Cardiac muscle cell (in vitro differentiated cells and primary cell): ENCODE data around the gene MYL10. TPM values are rescaled to one million over a fixed set of nuclear protein-coding genes. Genes with fewer than 3 reads are reported as not detected.

Experiments used
- DNase-seq, 2 donors: peaks; one replicate each; pipeline versions ENCODE4 v3.0.0 to v3.0.0-alpha.2; 2010 to 2017; ENCODE audit warnings: low read depth in 1 of 2, low spot score in 1 of 2
- H3K27ac ChIP-seq: fragments of 200-600 bp; sonication (generic); 2 replicates; pipeline ENCODE4 v1.5.1; 2016
- H3K27me3 ChIP-seq: fragments of 200-600 bp; sonication (generic); 2 replicates; pipeline ENCODE4 v1.6.0; 2016; ENCODE audit warnings: control low read depth
- H3K36me3 ChIP-seq: fragments of 200-600 bp; sonication (generic); 2 replicates; pipeline ENCODE4 v1.5.1; 2016; ENCODE audit warnings: control low read depth
- H3K4me1 ChIP-seq: fragments of 200-600 bp; sonication (generic); 2 replicates; pipeline ENCODE4 v1.8.1; 2017; ENCODE audit warnings: low read depth, mild to moderate bottlenecking, mixed run types
- H3K4me3 ChIP-seq: fragments of 200-600 bp; sonication (generic); 2 replicates; pipeline ENCODE4 v1.5.1; 2016; ENCODE audit warnings: mild to moderate bottlenecking
- H3K9me3 ChIP-seq: fragments of 200-600 bp; sonication (generic); 2 replicates; pipeline ENCODE4 v1.5.1; 2017; ENCODE audit warnings: low read depth, mild to moderate bottlenecking, control low read depth
- CTCF ChIP-seq: IDR thresholded peaks from 2 replicates; pipeline ENCODE4 v1.5.1; 2012; ENCODE audit warnings: low read depth, mild to moderate bottlenecking, low read length
- polyA plus RNA-seq: library from polyadenylated mRNA; unstranded; fragments of >200 nt; fragmentation: Nextera tagmentation; extraction: Ambion mirVana; gene quantifications from 2 replicates; pipeline ENCODE4 v1.2.1, GENCODE V29; 2016
- total RNA-seq: library from RNA; depleted of rRNA; stranded (reverse); fragments of >200 nt; gene quantifications from 2 replicates; pipeline ENCODE4 v1.2.3, GENCODE V29; 2016

The MYL10 gene
- total and polyA plus RNA-seq, 2 experiments from 2014 or later = not detected

DNA sequence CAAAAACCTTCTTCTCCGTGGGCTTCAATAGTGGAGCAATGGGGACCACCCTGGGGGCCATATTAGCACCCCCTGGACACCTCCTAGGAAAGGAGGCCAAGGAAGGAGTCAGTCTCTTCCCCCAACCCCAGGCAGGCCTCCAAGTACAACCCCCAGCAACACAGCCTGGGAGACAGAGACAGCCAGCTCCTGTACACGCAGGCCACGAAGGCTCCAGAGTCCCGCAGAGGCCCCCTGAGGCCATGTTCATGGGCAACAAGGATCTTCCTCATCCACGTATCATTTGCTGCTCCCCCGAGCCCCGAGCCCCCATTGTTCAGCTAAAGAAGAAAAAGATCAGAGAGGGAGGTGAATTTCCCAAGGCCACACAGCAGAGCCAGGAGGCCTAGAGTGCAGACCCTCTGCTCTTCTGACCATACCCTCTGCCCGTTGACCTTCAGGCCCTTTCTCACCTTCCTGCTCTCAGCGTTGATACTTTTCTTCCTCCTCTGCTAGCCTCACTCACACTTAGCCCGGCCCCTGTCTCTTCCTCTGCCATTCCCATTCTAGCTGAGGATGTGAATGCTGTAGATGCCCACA, 35.9 kb upstream of the MYL10 start:
- Histone ChIP-seq H3K9me3 (no peaks in the 10 kb centered on the region), H3K4me3 (no peak overlapping the region), H3K36me3 (no peaks in the 10 kb centered on the region), H3K27me3 (no peaks in the 10 kb centered on the region), H3K27ac (no peak overlapping the region), H3K4me1 (no peaks in the 10 kb centered on the region)
- TF ChIP-seq CTCF = no peak
- no peak for DNase-seq

GRCh38 chr7:101664436-101664835, 35.3 kb upstream of the MYL10 start:
- DNase-seq = no peak

GRCh38 chr7:101663747-101664146, 34.7 kb upstream of the MYL10 start:
- TF ChIP-seq CTCF = no peak
- Histone ChIP-seq H3K4me3 (no peak overlapping the region), H3K36me3 (no peaks in the 10 kb centered on the region), H3K9me3 (no peaks in the 10 kb centered on the region), H3K27ac (no peak overlapping the region), H3K4me1 (no peaks in the 10 kb centered on the region), H3K27me3 (no peaks in the 10 kb centered on the region)
- DNase-seq = no peak

More at GRCh38 chr7:101664436-101664835, 35.3 kb upstream of the MYL10 start:
- Histone ChIP-seq H3K27ac (no peak overlapping the region), H3K4me3 (no peak overlapping the region), H3K36me3 (no peaks in the 10 kb centered on the region), H3K27me3 (no peaks in the 10 kb centered on the region), H3K9me3 (no peaks in the 10 kb centered on the region), H3K4me1 (no peaks in the 10 kb centered on the region)
- TF ChIP-seq CTCF = no peak

- Histone ChIP-seq H3K27ac (no peak overlapping the region), H3K27me3 (no peaks in the 10 kb centered on the region), H3K9me3 (no peaks in the 10 kb centered on the region), H3K36me3 (no peaks in the 10 kb centered on the region), H3K4me1 (no peaks in the 10 kb centered on the region), H3K4me3 (no peak overlapping the region)
- DNase-seq = no peak
- no peak for TF ChIP-seq CTCF
These were observed 33.4 kb upstream of the MYL10 start for GRCh38 chr7:101662447-101662998.

DNA sequence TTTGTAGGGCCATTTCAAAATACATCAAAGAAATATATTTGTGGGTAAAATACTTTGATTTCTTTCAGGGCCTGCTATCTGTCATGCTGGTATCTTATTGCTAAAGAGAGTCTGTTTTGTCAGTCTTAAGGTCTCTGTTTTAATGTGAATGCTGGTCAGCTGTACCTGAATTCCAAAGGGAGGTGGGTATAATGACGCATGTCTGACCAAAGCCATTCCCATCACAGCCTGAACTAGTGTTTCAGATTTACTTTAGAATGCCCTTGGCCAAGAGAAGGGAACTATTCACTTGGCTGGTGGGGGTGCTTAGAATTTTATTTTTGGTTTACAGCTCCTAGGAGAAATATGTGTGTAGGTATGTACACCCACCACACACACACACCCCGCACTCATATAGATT, 30.6 kb upstream of the MYL10 start:
- H3K27ac ChIP-seq = no peak overlapping the region
- no peaks in the 10 kb centered on the region for H3K27me3 ChIP-seq
- no peaks in the 10 kb centered on the region for H3K4me1 ChIP-seq
- H3K36me3 ChIP-seq = no peaks in the 10 kb centered on the region
- no peak overlapping the region for H3K4me3 ChIP-seq
- TF ChIP-seq CTCF = no peak
- no peaks in the 10 kb centered on the region for H3K9me3 ChIP-seq
- DNase-seq = no peak
